Peyer's patch (tissue), 4 donors: ENCODE data around the gene MTMR3.

ENCODE experiments used
- CTCF ChIP-seq, 6 experiments: fragments of 450-650 bp in 4 of 6; fragments of 200-600 bp in 2 of 6; sonication (generic) in 1 of 6; IDR thresholded peaks; one replicate each; pipeline ENCODE4 v1.5.1; 2017 to 2019; ENCODE audit warnings: antibody characterized with exemption in 6 of 6, mild to moderate bottlenecking in 3 of 6, moderate library complexity in 1 of 6
- POLR2A ChIP-seq, 2 donors: fragments of 450-650 bp; IDR thresholded peaks; one replicate each; pipeline ENCODE4 v1.5.1; 2017; ENCODE audit warnings: antibody characterized with exemption in 2 of 2, mild to moderate bottlenecking in 2 of 2, moderate library complexity in 2 of 2

GRCh38 chr22:30026756-30027155, 143.8 kb downstream of the MTMR3 start:
- TF ChIP-seq CTCF (IDR thresholded peaks at IDR 0.05) (no peak), POLR2A (IDR thresholded peaks at IDR 0.05) (no peak)
